ENCODE results near the gene VWF.

GRCh38 chr12:5921966-5922899, 202.2 kb downstream of the VWF start:
- TF ChIP-seq CTCF (IDR thresholded peaks at IDR 0.05) (no peak), POLR2A (IDR thresholded peaks at IDR 0.05) (no peak), POLR2AphosphoS5 (IDR thresholded peaks at IDR 0.05) (no peak)

All from upper lobe of left lung (tissue), 4 donors.